Endothelial cell (in vitro differentiated cells): ENCODE data around the gene AKAP12. TPM values are rescaled to one million over a fixed set of nuclear protein-coding genes. Genes with fewer than 3 reads are reported as not detected.

Experiments
- DNase-seq: peaks from one replicate; pipeline ENCODE4 v3.0.0; 2021; ENCODE audit warnings: low spot score
- H3K27ac Mint-ChIP-seq: one replicate; pipeline ENCODE4 v1.8.0; 2021; ENCODE audit warnings: mixed read lengths, inconsistent platforms; ENCODE audit not compliant: unreplicated experiment
- H3K27me3 Mint-ChIP-seq: one replicate; pipeline ENCODE4 v1.8.0; 2021; ENCODE audit warnings: mild to moderate bottlenecking, moderate library complexity, mixed read lengths, inconsistent platforms; ENCODE audit not compliant: unreplicated experiment
- H3K36me3 Mint-ChIP-seq: one replicate; pipeline ENCODE4 v1.8.0; 2021; ENCODE audit warnings: mild to moderate bottlenecking, low read depth, mixed read lengths, inconsistent platforms; ENCODE audit not compliant: unreplicated experiment
- H3K4me1 Mint-ChIP-seq: one replicate; pipeline ENCODE4 v1.8.0; 2021; ENCODE audit warnings: mild to moderate bottlenecking, mixed read lengths, inconsistent platforms; ENCODE audit not compliant: unreplicated experiment
- H3K4me3 Mint-ChIP-seq: one replicate; pipeline ENCODE4 v1.8.0; 2021; ENCODE audit warnings: mild to moderate bottlenecking, mixed read lengths, inconsistent platforms; ENCODE audit not compliant: unreplicated experiment
- H3K9me3 Mint-ChIP-seq: one replicate; pipeline ENCODE4 v1.8.0; 2021; ENCODE audit warnings: mixed read lengths, inconsistent platforms; ENCODE audit not compliant: unreplicated experiment
- CTCF ChIP-seq: fragments of 200-600 bp; sonication (generic); IDR thresholded peaks from one replicate; pipeline ENCODE4 v1.5.0; 2021; ENCODE audit warnings: antibody characterized with exemption; ENCODE audit not compliant: unreplicated experiment
- total RNA-seq: library from RNA; stranded (reverse); fragmentation: NEBNext Ultra II Directional; extraction: Animal tissue kit (Norgen Biotek cat#: 25700); gene quantifications from one replicate; pipeline ENCODE4 v1.2.1, GENCODE V29; 2021; ENCODE audit not compliant: unreplicated experiment

AKAP12 gene
- total RNA-seq, 1 donor from 2014 or later, result 70.1 TPM

- H3K4me1 Mint-ChIP-seq, result peaks cover 30% of the 10 kb centered on the region
- H3K36me3 Mint-ChIP-seq, result peaks cover 21% of the 10 kb centered on the region
- peaks cover 21% of the 10 kb centered on the region for H3K27me3 Mint-ChIP-seq
- peak overlapping the region; percentile 94 for H3K4me3 Mint-ChIP-seq
- no peak overlapping the region for H3K27ac Mint-ChIP-seq
- no peak for DNase-seq
- no peaks in the 10 kb centered on the region for H3K9me3 Mint-ChIP-seq
- TF ChIP-seq CTCF, result no peak
These were observed 153.6 kb downstream of the AKAP12 start for GRCh38 chr6:151393410-151393809.

DNA sequence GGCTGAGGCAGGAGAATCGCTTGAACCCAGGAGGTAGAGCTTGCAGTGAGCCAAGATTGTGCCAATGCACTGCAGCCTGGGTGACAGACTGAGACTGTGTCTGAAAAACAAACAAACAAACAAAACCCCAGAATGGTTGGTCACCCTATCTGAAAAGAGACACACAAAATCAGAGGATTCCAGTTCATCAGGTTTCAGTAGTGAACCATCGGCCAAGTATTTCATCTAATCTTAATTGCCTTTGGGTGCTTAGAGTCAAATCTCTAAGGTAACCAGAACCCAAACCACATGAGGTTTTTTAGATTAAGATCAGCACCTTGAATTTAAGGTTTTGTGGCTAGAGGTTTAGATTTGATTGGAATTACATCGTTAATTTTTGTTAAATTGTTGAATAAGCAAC, 159.9 kb downstream of the AKAP12 start:
- Mint-ChIP-seq H3K27ac (peak overlapping the region; percentile 77), H3K27me3 (peaks cover 8% of the 10 kb centered on the region), H3K36me3 (peaks cover 13% of the 10 kb centered on the region), H3K4me3 (no peak overlapping the region), H3K9me3 (no peaks in the 10 kb centered on the region), H3K4me1 (peaks cover 3% of the 10 kb centered on the region)
- TF ChIP-seq CTCF, result no peak
- no peak for DNase-seq

DNA sequence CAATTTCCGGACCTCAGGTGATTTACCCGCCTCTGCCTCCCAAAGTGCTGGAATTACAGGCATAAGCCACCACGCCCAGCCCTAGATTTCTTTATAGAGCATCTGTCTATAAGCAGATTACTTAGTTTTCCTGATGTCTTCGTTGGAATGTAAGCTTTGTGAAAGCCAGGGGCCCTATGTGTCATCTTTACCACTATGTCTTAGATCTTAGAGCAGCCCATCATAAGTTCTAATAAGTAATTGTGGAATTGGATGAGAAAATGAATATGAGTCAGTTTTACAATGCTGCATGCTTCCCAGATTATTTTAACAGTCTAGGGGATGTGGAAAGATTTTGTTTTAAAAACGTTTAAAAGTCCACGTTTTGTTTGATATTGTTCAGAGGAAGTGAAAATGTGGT, 160.7 kb downstream of the AKAP12 start:
- peaks cover 13% of the 10 kb centered on the region for H3K36me3 Mint-ChIP-seq

DNA sequence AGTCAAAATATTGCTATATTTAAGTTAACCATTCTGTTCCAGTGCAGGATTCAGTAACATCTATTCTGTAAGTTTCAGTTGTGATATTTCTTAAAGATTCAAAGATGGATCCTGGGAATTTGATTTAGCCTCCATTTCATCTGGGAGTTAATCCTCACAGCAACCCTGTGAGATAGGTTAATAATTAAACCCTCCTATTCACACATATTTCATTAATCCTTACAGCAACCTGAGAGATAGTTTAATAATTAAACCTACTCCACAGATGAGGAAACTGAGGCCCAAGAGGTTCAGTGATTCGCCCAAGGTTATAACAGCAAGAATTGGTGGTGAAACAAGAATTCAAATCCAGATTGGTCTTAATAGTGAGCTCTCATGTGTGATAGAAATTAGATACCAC, 162.5 kb downstream of the AKAP12 start:
- TF ChIP-seq CTCF, result no peak
- H3K27ac Mint-ChIP-seq, result no peak overlapping the region
- peaks cover 1% of the 10 kb centered on the region for H3K4me1 Mint-ChIP-seq
- H3K4me3 Mint-ChIP-seq, result no peak overlapping the region
- H3K9me3 Mint-ChIP-seq, result no peaks in the 10 kb centered on the region
- H3K27me3 Mint-ChIP-seq, result peaks cover 2% of the 10 kb centered on the region
- no peak for DNase-seq
- H3K36me3 Mint-ChIP-seq, result peaks cover 13% of the 10 kb centered on the region

More for the DNA sequence above, 160.7 kb downstream of the AKAP12 start:
- H3K9me3 Mint-ChIP-seq, result no peaks in the 10 kb centered on the region
- H3K27ac Mint-ChIP-seq, result no peak overlapping the region
- no peak for TF ChIP-seq CTCF
- DNase-seq, result no peak
- no peak overlapping the region for H3K4me3 Mint-ChIP-seq
- peaks cover 5% of the 10 kb centered on the region for H3K27me3 Mint-ChIP-seq
- H3K4me1 Mint-ChIP-seq, result no peaks in the 10 kb centered on the region

DNA sequence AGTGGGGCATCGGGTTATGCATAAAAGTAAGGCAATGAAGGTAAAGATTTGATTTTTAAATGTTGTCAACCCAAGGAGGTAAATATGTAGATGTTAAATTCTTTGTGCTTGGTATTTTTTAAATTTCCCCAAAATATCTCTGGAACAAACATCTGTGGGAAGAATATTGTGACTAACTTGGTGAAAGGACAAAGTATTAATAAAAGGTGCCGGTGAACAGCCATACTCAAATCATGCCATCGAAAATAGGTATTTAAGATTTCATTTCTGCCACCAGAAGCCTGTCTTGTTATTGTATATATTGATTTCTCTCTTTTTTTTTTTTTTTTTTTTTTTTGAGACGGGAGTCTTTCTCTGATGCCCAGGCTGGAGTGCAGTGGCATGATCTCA, 164.1 kb downstream of the AKAP12 start:
- TF ChIP-seq CTCF, result no peak
- no peaks in the 10 kb centered on the region for H3K9me3 Mint-ChIP-seq
- no peak overlapping the region for H3K4me3 Mint-ChIP-seq
- H3K4me1 Mint-ChIP-seq, result peaks cover 2% of the 10 kb centered on the region
- no peak for DNase-seq
- H3K36me3 Mint-ChIP-seq, result peaks cover 12% of the 10 kb centered on the region
- H3K27me3 Mint-ChIP-seq, result peaks cover 4% of the 10 kb centered on the region
- H3K27ac Mint-ChIP-seq, result no peak overlapping the region

Other genes starting within 250 kb of the AKAP12 start
- gene ZBTB2, start 151.6 kb downstream of the AKAP12 start, total RNA-seq, result 11.6 TPM
- gene RMND1, start 212.2 kb downstream of the AKAP12 start, total RNA-seq, result 18.7 TPM